ENCODE measurements around the gene PLEKHD1. TPM values are rescaled to one million over a fixed set of nuclear protein-coding genes. Genes with fewer than 3 reads are reported as not detected.
A peak's percentile ranks its signal among the peaks of the same experiment; 100 is the strongest.

PLEKHD1 gene
- total RNA-seq = 0.22 and 0.24 TPM in 2 replicates

- CTCF ChIA-PET = no interaction called here
These were observed at the start of gene PLEKHD1 for GRCh38 chr14:69484444-69485314. PLEKHD1 (plus strand) TSS chr14:69484728; CDS start chr14:69484966, 238 bp downstream.

DNA sequence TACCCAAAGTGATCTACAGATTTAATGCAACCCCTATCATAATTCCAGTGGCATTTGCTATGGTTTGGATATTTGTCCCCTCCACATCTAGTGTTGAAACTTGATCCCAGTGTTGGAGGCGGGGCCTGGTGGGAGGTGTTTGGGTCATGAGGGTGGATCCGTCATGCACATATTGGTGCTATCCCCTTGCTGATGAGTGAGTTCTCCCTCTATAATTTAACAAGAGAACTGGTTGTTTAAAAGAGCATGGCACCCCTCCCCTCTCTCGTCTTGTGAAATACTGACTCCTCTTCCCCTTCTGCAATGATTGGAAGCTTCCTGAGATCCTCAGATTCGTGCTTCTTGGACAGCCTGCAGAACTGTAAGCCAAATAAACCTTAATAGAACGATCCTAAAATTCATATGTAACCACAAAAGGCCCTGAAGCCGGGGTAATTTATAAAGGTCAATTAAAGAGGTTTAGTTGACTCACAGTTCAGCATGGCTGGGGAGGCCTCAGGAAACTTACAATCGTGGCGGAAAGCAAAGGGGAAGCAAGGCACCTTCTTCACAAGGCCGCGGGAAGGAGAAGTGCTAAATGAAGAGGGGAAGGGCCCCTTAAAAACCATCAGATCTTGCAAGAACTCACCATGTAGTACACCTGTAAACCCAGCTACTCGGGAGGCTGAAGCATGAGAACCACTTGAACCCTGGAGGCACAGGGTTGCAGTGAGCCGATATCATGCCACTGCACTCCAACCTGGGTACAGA, 44.8 kb upstream of the PLEKHD1 start:
- peaks cover 26% of the 10 kb centered on the region for H3K4me1 Mint-ChIP-seq
- peaks cover 37% of the 10 kb centered on the region for H3K36me3 Mint-ChIP-seq (ENCODE audit: low read depth)
- intact Hi-C loops (cut with micrococcal nuclease) = loop anchor here (5.0 kb wide), 1 partner anchor 42 kb away; the partner anchor contains the start of genes ERH and SLC39A9
- no peaks in the 10 kb centered on the region for H3K27me3 Mint-ChIP-seq
- H3K27ac Mint-ChIP-seq = no peak overlapping the region
- no peak overlapping the region for H3K4me3 Mint-ChIP-seq
- ATAC-seq (ENCODE audit: low read depth) (no peak), DNase-seq (no peak)
- CTCF ChIA-PET = no interaction called here
- TF ChIP-seq, protein P1, sequence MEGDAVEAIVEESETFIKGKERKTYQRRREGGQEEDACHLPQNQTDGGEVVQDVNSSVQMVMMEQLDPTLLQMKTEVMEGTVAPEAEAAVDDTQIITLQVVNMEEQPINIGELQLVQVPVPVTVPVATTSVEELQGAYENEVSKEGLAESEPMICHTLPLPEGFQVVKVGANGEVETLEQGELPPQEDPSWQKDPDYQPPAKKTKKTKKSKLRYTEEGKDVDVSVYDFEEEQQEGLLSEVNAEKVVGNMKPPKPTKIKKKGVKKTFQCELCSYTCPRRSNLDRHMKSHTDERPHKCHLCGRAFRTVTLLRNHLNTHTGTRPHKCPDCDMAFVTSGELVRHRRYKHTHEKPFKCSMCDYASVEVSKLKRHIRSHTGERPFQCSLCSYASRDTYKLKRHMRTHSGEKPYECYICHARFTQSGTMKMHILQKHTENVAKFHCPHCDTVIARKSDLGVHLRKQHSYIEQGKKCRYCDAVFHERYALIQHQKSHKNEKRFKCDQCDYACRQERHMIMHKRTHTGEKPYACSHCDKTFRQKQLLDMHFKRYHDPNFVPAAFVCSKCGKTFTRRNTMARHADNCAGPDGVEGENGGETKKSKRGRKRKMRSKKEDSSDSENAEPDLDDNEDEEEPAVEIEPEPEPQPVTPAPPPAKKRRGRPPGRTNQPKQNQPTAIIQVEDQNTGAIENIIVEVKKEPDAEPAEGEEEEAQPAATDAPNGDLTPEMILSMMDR (IDR thresholded peaks at IDR 0.05) = no peak
- no peaks in the 10 kb centered on the region for H3K9me3 Mint-ChIP-seq
- POLR2A ChIA-PET = interaction anchor here (0.9 kb wide), 1 partner anchor 41 kb away, joined by 4 read pairs; the partner anchor contains the start of genes ERH and SLC39A9

More at GRCh38 chr14:69484444-69485314, at the start of gene PLEKHD1:
- H3K27ac Mint-ChIP-seq = no peak within 1 kb of the TSS
- intact Hi-C loops (cut with micrococcal nuclease) = no loop called here
- no peaks in the 10 kb centered on the region for H3K36me3 Mint-ChIP-seq (ENCODE audit: low read depth)
- H3K4me1 Mint-ChIP-seq = peaks cover 16% of the 10 kb centered on the region
- H3K27me3 Mint-ChIP-seq = peaks cover 50% of the 10 kb centered on the region
- TF ChIP-seq, protein P1 (IDR thresholded peaks at IDR 0.05) = no peak
- no peak for DNase-seq
- ATAC-seq (ENCODE audit: low read depth) = no peak
- no peaks in the 10 kb centered on the region for H3K9me3 Mint-ChIP-seq
- POLR2A ChIA-PET = no interaction called here
- H3K4me3 Mint-ChIP-seq = peak within 1 kb of the TSS; percentile 44

DNA sequence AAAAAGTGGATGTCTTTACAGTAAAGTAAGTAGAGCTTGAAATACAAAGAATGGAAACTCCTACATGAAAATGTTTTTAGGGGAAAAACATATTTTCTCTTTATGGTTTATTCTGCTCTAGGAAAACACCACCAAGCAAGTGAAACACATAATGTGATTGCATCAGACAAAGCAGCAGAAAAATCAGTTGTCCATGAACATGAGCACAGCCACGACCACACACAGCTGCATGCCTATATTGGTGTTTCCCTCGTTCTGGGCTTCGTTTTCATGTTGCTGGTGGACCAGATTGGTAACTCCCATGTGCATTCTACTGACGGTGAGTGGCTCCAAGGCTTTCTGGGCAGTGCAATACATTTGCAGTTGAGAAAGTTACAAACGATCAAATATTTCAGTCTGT, 42.6 kb upstream of the PLEKHD1 start:
- Mint-ChIP-seq H3K4me1 (peaks cover 10% of the 10 kb centered on the region), H3K36me3 (ENCODE audit: low read depth) (peaks cover 55% of the 10 kb centered on the region), H3K4me3 (peak overlapping the region; percentile 53), H3K27me3 (no peaks in the 10 kb centered on the region), H3K9me3 (no peaks in the 10 kb centered on the region), H3K27ac (peak overlapping the region; percentile 71)
- ChIA-PET CTCF (no interaction called here), POLR2A (interaction anchor here (0.7 to 2.6 kb wide), 4 partner anchors 13 to 87 kb away, joined by 3 to 26 read pairs (median 10); partner anchors contain the start of genes ERH and SLC39A9)
- TF ChIP-seq, protein P1 (IDR thresholded peaks at IDR 0.05) = no peak
- ATAC-seq (ENCODE audit: low read depth) = peak; percentile 87
- DNase-seq = no peak
- intact Hi-C loops (cut with micrococcal nuclease) = loop anchor here (1.0 to 5.0 kb wide), 2 partner anchors 14 to 45 kb away; partner anchors contain the start of genes ERH and SLC39A9

DNA sequence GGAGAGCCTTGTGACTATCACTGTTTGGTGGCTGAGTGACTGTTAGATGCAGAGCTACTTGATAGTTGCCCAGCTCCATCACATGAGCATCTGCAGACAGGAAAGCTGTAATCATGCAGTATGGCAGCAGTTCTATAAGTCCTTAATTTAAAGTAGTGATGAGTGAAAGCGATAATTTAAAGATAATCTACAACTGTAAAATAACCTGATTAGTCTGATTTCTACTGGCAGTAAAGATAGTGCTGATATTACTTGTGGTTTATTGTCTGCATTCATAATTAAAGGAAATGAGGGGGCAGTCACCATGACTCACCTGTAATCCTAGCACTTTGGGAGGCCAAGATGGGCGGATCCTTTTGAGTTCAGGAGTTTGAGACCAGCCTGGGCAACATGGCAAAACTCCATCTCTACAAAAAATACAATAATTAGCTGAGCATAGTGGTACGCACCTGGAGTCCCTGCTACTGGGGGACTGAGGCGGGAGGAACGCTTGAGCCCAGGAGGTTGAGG, 41.2 kb upstream of the PLEKHD1 start:
- Mint-ChIP-seq H3K27me3 (no peaks in the 10 kb centered on the region), H3K27ac (peak overlapping the region; percentile 24), H3K4me3 (no peak overlapping the region), H3K36me3 (ENCODE audit: low read depth) (peaks cover 60% of the 10 kb centered on the region), H3K9me3 (no peaks in the 10 kb centered on the region), H3K4me1 (peaks cover 10% of the 10 kb centered on the region)
- no peak for ATAC-seq (ENCODE audit: low read depth)
- TF ChIP-seq, protein P1 (IDR thresholded peaks at IDR 0.05) = no peak
- no peak for DNase-seq
- intact Hi-C loops (cut with micrococcal nuclease) = loop anchor here (5.0 kb wide), 1 partner anchor 46 kb away; the partner anchor contains the start of genes ERH and SLC39A9
- POLR2A ChIA-PET = interaction anchor here (2.0 to 2.6 kb wide), 2 partner anchors 14 to 46 kb away, joined by 15 to 26 read pairs; partner anchors contain the start of genes ERH and SLC39A9
- CTCF ChIA-PET = no interaction called here

Data from activated B cell treated with CpG ODN at 0.5 μM for 24 hours (primary cell).